Peyer's patch (tissue), 4 donors: ENCODE data around the gene BCL7A. TPM values are rescaled to one million over a fixed set of nuclear protein-coding genes. Genes with fewer than 3 reads are reported as not detected.

Experiments
- DNase-seq, 3 donors: peaks; one replicate each; pipeline ENCODE4 v3.0.0-alpha.2; 2017 to 2019
- H3K27ac ChIP-seq, 4 donors: fragments of 200-600 bp; sonication (generic); one replicate each; pipeline ENCODE4 v1.5.1; 2016 to 2019
- H3K27me3 ChIP-seq, 2 donors: fragments of 200-600 bp; sonication (generic); one replicate each; pipeline ENCODE4 v1.5.1; 2019
- H3K36me3 ChIP-seq, 3 donors: fragments of 200-600 bp; sonication (generic); one replicate each; pipeline ENCODE4 v1.5.1; 2016 to 2019
- H3K4me1 ChIP-seq, 4 donors: fragments of 200-600 bp; sonication (generic); one replicate each; pipeline ENCODE4 v1.5.1; 2016 to 2019
- H3K4me3 ChIP-seq, 4 donors: fragments of 200-600 bp; sonication (generic); 1 replicate in 3 of 4; 2 replicates in 1 of 4; pipeline ENCODE4 v1.5.1; 2016 to 2019; ENCODE audit warnings: mild to moderate bottlenecking in 1 of 4
- H3K9me3 ChIP-seq, 4 donors: fragments of 200-600 bp; sonication (generic); one replicate each; pipeline ENCODE4 v1.5.1; 2016 to 2019; ENCODE audit warnings: mild to moderate bottlenecking in 1 of 4
- CTCF ChIP-seq, 6 experiments: fragments of 450-650 bp in 4 of 6; fragments of 200-600 bp in 2 of 6; sonication (generic) in 1 of 6; IDR thresholded peaks; one replicate each; pipeline ENCODE4 v1.5.1; 2017 to 2019; ENCODE audit warnings: antibody characterized with exemption in 6 of 6, mild to moderate bottlenecking in 3 of 6, moderate library complexity in 1 of 6
- POLR2A ChIP-seq, 2 donors: fragments of 450-650 bp; IDR thresholded peaks; one replicate each; pipeline ENCODE4 v1.5.1; 2017; ENCODE audit warnings: antibody characterized with exemption in 2 of 2, mild to moderate bottlenecking in 2 of 2, moderate library complexity in 2 of 2
- total RNA-seq, 4 donors: library from RNA; depleted of rRNA; stranded (reverse); fragments of >200 nt; gene quantifications; one replicate each; pipeline ENCODE4 v1.1.0, GENCODE V29; 2016

BCL7A gene
- total RNA-seq, 4 donors from 2014 or later = 3.3 to 23.9 (median 4.4) TPM

DNA sequence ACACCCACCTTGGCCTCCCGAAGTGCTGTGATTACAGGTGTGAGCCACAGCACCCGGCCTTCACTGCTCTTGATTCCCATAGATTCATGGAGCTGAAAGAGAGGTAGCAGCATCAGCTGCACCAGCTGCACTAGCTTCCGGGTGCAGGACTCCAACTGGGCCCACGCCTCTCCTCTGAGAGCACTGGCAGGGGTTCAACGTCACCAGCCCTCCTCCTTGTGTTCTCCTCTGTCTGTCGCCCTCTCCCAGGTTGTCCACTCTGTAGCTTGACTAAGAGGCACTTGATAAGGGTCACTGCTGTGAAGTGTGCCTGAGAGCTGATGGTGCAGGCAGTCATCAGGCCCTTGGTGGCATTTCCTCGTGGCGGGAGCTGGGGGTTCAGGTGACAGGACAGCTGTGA lies 85.2 kb downstream of the BCL7A start:
- Histone ChIP-seq H3K4me1 (peaks cover 0 to 85% (median 22%) of the 10 kb centered on the region in 4 donors), H3K27me3 (no peaks in the 10 kb centered on the region), H3K4me3 (no peak overlapping the region), H3K9me3 (no peaks in the 10 kb centered on the region), H3K36me3 (no peaks in the 10 kb centered on the region), H3K27ac (peak overlapping the region in 3 of 4 donors; percentile 23 to 77 (median 63))
- TF ChIP-seq CTCF (IDR thresholded peaks at IDR 0.05) (no peak), POLR2A (IDR thresholded peaks at IDR 0.05) (no peak)
- peak in 2 of 3 donors; percentile 71 to 72 for DNase-seq

DNA sequence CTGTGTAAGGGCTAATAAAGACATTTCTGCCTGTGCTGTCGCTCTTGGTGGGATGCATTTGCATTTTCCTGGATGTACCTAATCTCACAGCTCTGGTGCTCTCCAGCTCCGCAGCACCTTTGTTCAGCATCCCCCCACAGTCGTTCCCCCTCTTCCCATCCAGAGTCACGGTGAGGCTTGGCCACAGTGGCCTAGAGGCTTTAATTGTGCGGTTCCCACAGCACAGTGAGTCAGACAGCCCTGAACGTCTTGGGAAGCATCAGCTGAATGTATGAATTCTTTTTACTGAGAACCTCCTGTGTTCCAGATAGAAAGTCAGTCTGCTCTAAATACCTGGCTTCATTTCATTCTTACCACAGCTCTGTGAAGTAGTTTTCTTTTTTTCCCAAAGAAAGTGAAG lies 85.6 kb downstream of the BCL7A start:
- TF ChIP-seq POLR2A (IDR thresholded peaks at IDR 0.05) (no peak), CTCF (IDR thresholded peaks at IDR 0.05) (no peak)
- Histone ChIP-seq H3K4me1 (peaks cover 0 to 84% (median 21%) of the 10 kb centered on the region in 4 donors), H3K4me3 (no peak overlapping the region), H3K36me3 (no peaks in the 10 kb centered on the region), H3K9me3 (no peaks in the 10 kb centered on the region), H3K27me3 (no peaks in the 10 kb centered on the region), H3K27ac (peak overlapping the region in 3 of 4 donors; percentile 23 to 77 (median 63))
- peak in 1 of 3 donors; percentile 40 for DNase-seq

GRCh38 chr12:122111089-122111641 lies 89.5 kb downstream of the BCL7A start:
- Histone ChIP-seq H3K27ac (peak overlapping the region in 3 of 4 donors; percentile 20 to 78 (median 69)), H3K4me1 (peaks cover 0 to 81% (median 10%) of the 10 kb centered on the region in 4 donors), H3K27me3 (no peaks in the 10 kb centered on the region), H3K36me3 (no peaks in the 10 kb centered on the region), H3K4me3 (no peak overlapping the region), H3K9me3 (no peaks in the 10 kb centered on the region)
- peak; percentile 15 to 21 for TF ChIP-seq POLR2A (IDR thresholded peaks at IDR 0.05)
- TF ChIP-seq CTCF (IDR thresholded peaks at IDR 0.05) = no peak
- DNase-seq = peak in 1 of 3 donors; percentile 57

Other genes with a start within 250 kb of the BCL7A start
- gene RHOF, start 228.2 kb upstream of the BCL7A start, total RNA-seq = 100 to 1,000 TPM in 2 of 4 donors, 10 to 100 TPM in 2; 31.4 to 134 (median 91.0) TPM
- gene SETD1B, start 217.9 kb upstream of the BCL7A start, total RNA-seq = 10 to 100 TPM; 15.4 to 30.5 (median 25.3) TPM
- gene HPD, start 163.0 kb upstream of the BCL7A start, total RNA-seq = not detected
- gene PSMD9, start 133.1 kb upstream of the BCL7A start, total RNA-seq = 10 to 100 TPM; 33.1 to 47.7 (median 37.8) TPM
- 1 to 10 TPM in 1 of 4 donors, under 1 TPM in 2, not detected in 1; 0.67 to 1.1 (median 0.95) TPM for gene CFAP251, start 103.3 kb upstream of the BCL7A start, total RNA-seq
- gene MLXIP, start 56.9 kb downstream of the BCL7A start, total RNA-seq = 100 to 1,000 TPM in 2 of 4 donors, 10 to 100 TPM in 2; 41.5 to 157 (median 98.3) TPM
- gene IL31, start 152.3 kb downstream of the BCL7A start, total RNA-seq = not detected
- not detected for gene LRRC43, start 161.2 kb downstream of the BCL7A start, total RNA-seq
- under 1 TPM in 1 of 4 donors, not detected in 3; 0.70 TPM for gene B3GNT4, start 181.8 kb downstream of the BCL7A start, total RNA-seq
- 10 to 100 TPM; 51.3 to 64.1 (median 56.1) TPM for gene DIABLO, start 204.2 kb downstream of the BCL7A start, total RNA-seq
- 10 to 100 TPM; 13.1 to 18.2 (median 16.7) TPM for gene VPS33A, start 244.6 kb downstream of the BCL7A start, total RNA-seq